ENCODE results near the gene PDE8B.

Gene PDE8B

DNA sequence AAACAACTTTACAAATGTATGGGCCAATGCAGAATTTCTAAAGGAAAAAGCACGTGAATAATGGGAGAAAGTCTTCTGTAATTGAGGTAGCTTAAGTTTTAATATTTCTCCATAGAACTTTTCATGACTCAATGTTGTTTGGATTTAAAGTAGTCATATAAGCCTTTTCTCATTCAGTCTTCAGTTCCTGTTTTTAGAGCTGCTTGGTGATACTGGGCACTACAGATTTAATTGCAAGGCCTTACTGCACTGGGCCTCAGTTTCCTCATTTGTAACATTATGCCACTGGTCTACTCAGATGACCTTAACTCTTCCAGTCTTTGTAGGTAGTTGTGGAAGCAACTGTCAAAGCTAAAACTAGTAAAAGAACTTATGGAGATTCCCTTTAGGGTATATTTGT, 221.2 kb downstream of the PDE8B start:
- TF ChIP-seq, protein P1, sequence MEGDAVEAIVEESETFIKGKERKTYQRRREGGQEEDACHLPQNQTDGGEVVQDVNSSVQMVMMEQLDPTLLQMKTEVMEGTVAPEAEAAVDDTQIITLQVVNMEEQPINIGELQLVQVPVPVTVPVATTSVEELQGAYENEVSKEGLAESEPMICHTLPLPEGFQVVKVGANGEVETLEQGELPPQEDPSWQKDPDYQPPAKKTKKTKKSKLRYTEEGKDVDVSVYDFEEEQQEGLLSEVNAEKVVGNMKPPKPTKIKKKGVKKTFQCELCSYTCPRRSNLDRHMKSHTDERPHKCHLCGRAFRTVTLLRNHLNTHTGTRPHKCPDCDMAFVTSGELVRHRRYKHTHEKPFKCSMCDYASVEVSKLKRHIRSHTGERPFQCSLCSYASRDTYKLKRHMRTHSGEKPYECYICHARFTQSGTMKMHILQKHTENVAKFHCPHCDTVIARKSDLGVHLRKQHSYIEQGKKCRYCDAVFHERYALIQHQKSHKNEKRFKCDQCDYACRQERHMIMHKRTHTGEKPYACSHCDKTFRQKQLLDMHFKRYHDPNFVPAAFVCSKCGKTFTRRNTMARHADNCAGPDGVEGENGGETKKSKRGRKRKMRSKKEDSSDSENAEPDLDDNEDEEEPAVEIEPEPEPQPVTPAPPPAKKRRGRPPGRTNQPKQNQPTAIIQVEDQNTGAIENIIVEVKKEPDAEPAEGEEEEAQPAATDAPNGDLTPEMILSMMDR (IDR thresholded peaks at IDR 0.05; ENCODE audit: extremely low read depth, insufficient read depth, missing control alignments): no peak
- in situ Hi-C loops (cut with MboI; ENCODE audit: low pct_unique_long_range_greater_than_20kb, low sequenced_read_pairs, unreplicated experiment): no loop called here
- no peak for DNase-seq (ENCODE audit: low spot score)

DNA sequence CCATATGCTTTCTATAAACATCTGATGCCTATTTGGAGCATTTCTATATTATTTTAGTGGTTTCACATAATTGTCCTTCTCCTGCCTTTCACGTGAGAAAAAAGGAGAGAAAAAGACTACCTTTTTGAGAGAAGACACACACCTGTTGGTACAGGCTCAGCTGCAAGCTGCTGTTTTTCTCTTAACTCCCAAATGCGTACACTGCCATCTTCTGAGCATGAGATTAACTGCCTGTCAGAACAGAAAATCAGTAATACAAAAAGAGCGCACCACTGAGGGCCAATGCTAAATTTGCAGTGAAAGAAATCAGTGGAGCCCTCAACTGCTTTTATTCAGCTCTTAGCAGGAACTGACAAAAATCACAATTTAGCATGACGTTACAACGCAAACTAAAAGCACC, 226.7 kb downstream of the PDE8B start:
- in situ Hi-C loops (cut with MboI; ENCODE audit: low pct_unique_long_range_greater_than_20kb, low sequenced_read_pairs, unreplicated experiment): no loop called here
- peak; percentile 17 for DNase-seq (ENCODE audit: low spot score)
- TF ChIP-seq, protein P1 (IDR thresholded peaks at IDR 0.05; ENCODE audit: extremely low read depth, insufficient read depth, missing control alignments): peak; percentile 31

DNA sequence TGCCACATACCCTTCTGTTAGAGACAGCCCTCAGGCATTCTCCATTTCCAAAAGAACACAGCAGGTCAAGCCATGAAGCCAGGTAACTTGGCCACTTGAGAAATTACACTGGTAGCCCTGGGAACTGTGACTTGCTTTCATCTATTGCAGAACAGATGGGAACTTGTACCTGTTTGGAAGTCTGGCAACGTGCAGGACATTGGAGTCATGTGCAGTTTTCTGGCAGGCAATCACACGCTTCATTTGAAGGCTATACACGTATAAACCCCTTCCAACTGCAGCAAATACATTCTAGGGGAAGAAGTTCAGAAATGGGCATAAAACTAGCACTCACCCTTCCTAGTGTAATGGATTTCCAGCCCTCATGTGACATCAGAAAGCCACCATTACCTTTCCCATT, 227.6 kb downstream of the PDE8B start:
- TF ChIP-seq, protein P1 (IDR thresholded peaks at IDR 0.05; ENCODE audit: extremely low read depth, insufficient read depth, missing control alignments): no peak
- in situ Hi-C loops (cut with MboI; ENCODE audit: low pct_unique_long_range_greater_than_20kb, low sequenced_read_pairs, unreplicated experiment): no loop called here
- DNase-seq (ENCODE audit: low spot score): no peak

DNA sequence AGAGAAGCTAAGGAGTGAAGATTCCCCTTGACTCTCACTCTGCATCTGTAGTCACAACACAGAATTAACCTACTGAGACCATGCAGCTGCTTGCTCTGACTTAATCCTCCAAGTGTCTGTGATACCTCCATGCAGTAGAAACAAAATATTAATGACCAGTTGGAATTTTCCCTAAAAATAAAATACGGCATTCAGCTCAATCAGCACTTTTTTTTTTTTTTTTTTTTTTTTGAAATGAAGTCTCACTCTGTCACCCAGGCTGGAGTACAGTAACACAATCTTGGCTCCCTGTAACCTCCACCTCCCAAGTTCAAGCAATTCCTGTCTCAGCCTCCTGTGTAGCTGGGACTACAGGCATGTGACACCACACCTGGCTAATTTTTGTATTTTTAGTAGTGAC, 233.2 kb downstream of the PDE8B start:
- TF ChIP-seq, protein P1 (IDR thresholded peaks at IDR 0.05; ENCODE audit: extremely low read depth, insufficient read depth, missing control alignments): no peak
- DNase-seq (ENCODE audit: low spot score): no peak
- in situ Hi-C loops (cut with MboI; ENCODE audit: low pct_unique_long_range_greater_than_20kb, low sequenced_read_pairs, unreplicated experiment): no loop called here

DNA sequence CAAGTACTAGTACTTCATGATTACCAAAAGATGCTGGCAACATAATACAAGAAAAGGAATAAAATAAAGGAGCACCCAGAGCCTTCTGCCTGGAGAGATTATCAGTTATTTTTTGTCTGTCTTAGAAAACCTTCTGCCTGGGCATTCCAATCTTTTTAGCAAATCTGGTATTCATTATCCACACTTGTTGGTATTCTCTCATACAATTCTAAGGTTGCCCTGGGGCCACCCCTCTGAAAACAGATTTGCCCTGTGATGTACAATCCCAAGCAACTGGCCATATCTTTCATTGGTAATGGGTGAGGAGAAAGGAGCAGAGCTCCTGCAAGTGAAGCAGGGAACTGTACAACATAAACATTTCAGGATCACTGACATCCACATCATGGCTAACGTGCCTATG, 233.9 kb downstream of the PDE8B start:
- in situ Hi-C loops (cut with MboI; ENCODE audit: low pct_unique_long_range_greater_than_20kb, low sequenced_read_pairs, unreplicated experiment): no loop called here
- TF ChIP-seq, protein P1 (IDR thresholded peaks at IDR 0.05; ENCODE audit: extremely low read depth, insufficient read depth, missing control alignments): no peak
- DNase-seq (ENCODE audit: low spot score): no peak

DNA sequence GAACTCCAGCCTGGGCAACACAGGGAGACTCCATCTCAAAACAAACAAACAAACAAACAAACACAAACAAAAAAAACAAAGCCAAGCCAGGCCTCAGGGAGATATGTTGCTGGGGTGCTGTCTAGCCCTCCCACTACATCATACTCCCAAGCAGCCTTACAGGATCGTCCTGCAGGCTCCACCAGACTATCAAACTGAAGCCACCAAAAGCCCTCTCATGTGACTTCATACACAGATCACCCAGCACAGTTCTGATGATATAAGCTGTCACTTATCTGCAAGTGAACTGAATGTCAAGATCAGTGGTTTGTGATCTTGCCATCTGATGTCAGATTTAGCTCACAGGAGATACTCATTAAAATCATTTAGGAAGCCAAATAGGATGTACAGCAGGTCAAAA, 238.4 kb downstream of the PDE8B start:
- DNase-seq (ENCODE audit: low spot score): no peak
- TF ChIP-seq, protein P1 (IDR thresholded peaks at IDR 0.05; ENCODE audit: extremely low read depth, insufficient read depth, missing control alignments): no peak
- in situ Hi-C loops (cut with MboI; ENCODE audit: low pct_unique_long_range_greater_than_20kb, low sequenced_read_pairs, unreplicated experiment): no loop called here

DNA sequence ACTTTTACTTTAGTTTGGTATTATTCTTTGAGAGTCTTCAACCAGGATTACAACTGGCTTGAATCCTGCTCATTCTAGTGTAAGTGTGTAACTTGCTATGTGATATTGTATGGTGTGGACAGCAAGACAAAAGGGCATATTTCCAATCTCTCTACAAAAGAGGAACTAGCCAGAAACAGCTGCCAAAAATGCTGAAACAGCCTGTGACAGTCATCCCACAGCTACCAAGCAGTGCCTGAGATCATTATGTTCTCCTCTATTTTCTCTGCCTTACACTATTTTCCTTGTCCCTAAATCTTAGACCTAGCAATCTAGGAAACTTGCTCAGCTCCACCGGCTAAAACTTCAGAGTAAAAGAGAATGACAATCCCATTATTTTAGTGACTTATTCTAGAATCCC, 238.8 kb downstream of the PDE8B start:
- in situ Hi-C loops (cut with MboI; ENCODE audit: low pct_unique_long_range_greater_than_20kb, low sequenced_read_pairs, unreplicated experiment): no loop called here
- TF ChIP-seq, protein P1 (IDR thresholded peaks at IDR 0.05; ENCODE audit: extremely low read depth, insufficient read depth, missing control alignments): no peak
- no peak for DNase-seq (ENCODE audit: low spot score)

All from GM13977 (cell line).